ENCODE results near the gene OPCML.

OPCML gene

GRCh38 chr11:133545199-133545803, 13.0 kb upstream of the OPCML start:
- H3K9me2 ChIP-seq (replicated peaks; ENCODE audit: low read depth, low read length) = no peaks in the 10 kb centered on the region
- no peak overlapping the region for H3K4me2 ChIP-seq (ENCODE audit: low read depth, low read length, poor library complexity, severe bottlenecking)
- no peaks in the 10 kb centered on the region for H3K36me3 ChIP-seq (ENCODE audit: insufficient read depth, low read length)
- H4K20me1 ChIP-seq (ENCODE audit: insufficient read depth, low read length, poor library complexity, severe bottlenecking) = no peaks in the 10 kb centered on the region
- no peaks in the 10 kb centered on the region for H3F3A ChIP-seq (ENCODE audit: low read depth)
- H3K9me3 ChIP-seq (ENCODE audit: insufficient read depth, low read depth, low read length) = no peaks in the 10 kb centered on the region; the same call in 1 of the 2 replicates
- no peak overlapping the region for H3K4me3 ChIP-seq (ENCODE audit: low read length, poor library complexity, severe bottlenecking)
- no peaks in the 10 kb centered on the region for H3K4me1 ChIP-seq (ENCODE audit: insufficient read depth, low read length, poor library complexity, severe bottlenecking)
- H3K79me2 ChIP-seq (ENCODE audit: insufficient read depth, low read length) = no peaks in the 10 kb centered on the region
- no peak overlapping the region for H3K9ac ChIP-seq (ENCODE audit: low read depth, low read length, poor library complexity, severe bottlenecking)
- no peak overlapping the region for H2AFZ ChIP-seq (ENCODE audit: low read length)
- no peaks in the 10 kb centered on the region for H3K27me3 ChIP-seq (ENCODE audit: insufficient read depth, low read length, poor library complexity, severe bottlenecking)
- TF ChIP-seq CTCF (conservative IDR thresholded peaks at IDR 0.05; ENCODE audit: low read length) (no peak), EZH2phosphoT487 (IDR thresholded peaks at IDR 0.05; ENCODE audit: borderline replicate concordance) (no peak)

- Histone ChIP-seq H3K79me2 (ENCODE audit: insufficient read depth, low read length) (no peaks in the 10 kb centered on the region), H3K4me2 (ENCODE audit: low read depth, low read length, poor library complexity, severe bottlenecking) (no peak overlapping the region), H3K36me3 (ENCODE audit: insufficient read depth, low read length) (no peaks in the 10 kb centered on the region), H4K20me1 (ENCODE audit: insufficient read depth, low read length, poor library complexity, severe bottlenecking) (no peaks in the 10 kb centered on the region), H2AFZ (ENCODE audit: low read length) (no peak overlapping the region), H3K27me3 (ENCODE audit: insufficient read depth, low read length, poor library complexity, severe bottlenecking) (no peaks in the 10 kb centered on the region), H3K9me2 (replicated peaks; ENCODE audit: low read depth, low read length) (no peaks in the 10 kb centered on the region), H3K4me3 (ENCODE audit: low read length, poor library complexity, severe bottlenecking) (no peak overlapping the region), H3F3A (ENCODE audit: low read depth) (no peaks in the 10 kb centered on the region), H3K9me3 (ENCODE audit: insufficient read depth, low read depth, low read length) (no peaks in the 10 kb centered on the region; the same call in 1 of the 2 replicates), H3K4me1 (ENCODE audit: insufficient read depth, low read length, poor library complexity, severe bottlenecking) (no peaks in the 10 kb centered on the region), H3K9ac (ENCODE audit: low read depth, low read length, poor library complexity, severe bottlenecking) (no peak overlapping the region)
- TF ChIP-seq CTCF (conservative IDR thresholded peaks at IDR 0.05; ENCODE audit: low read length) (no peak), EZH2phosphoT487 (IDR thresholded peaks at IDR 0.05; ENCODE audit: borderline replicate concordance) (no peak)
These were observed 9.4 kb upstream of the OPCML start for GRCh38 chr11:133541720-133542095.

GRCh38 chr11:133541021-133541719, 8.9 kb upstream of the OPCML start:
- H3K4me1 ChIP-seq (ENCODE audit: insufficient read depth, low read length, poor library complexity, severe bottlenecking) = no peaks in the 10 kb centered on the region
- H3K4me3 ChIP-seq (ENCODE audit: low read length, poor library complexity, severe bottlenecking) = no peak overlapping the region

More at GRCh38 chr11:133541021-133541719, 8.9 kb upstream of the OPCML start:
- TF ChIP-seq EZH2phosphoT487 (IDR thresholded peaks at IDR 0.05; ENCODE audit: borderline replicate concordance) (no peak), CTCF (conservative IDR thresholded peaks at IDR 0.05; ENCODE audit: low read length) (no peak)
- Histone ChIP-seq H4K20me1 (ENCODE audit: insufficient read depth, low read length, poor library complexity, severe bottlenecking) (no peaks in the 10 kb centered on the region), H3F3A (ENCODE audit: low read depth) (no peaks in the 10 kb centered on the region), H3K9me2 (replicated peaks; ENCODE audit: low read depth, low read length) (no peaks in the 10 kb centered on the region), H3K27me3 (ENCODE audit: insufficient read depth, low read length, poor library complexity, severe bottlenecking) (no peaks in the 10 kb centered on the region), H3K9ac (ENCODE audit: low read depth, low read length, poor library complexity, severe bottlenecking) (no peak overlapping the region), H2AFZ (ENCODE audit: low read length) (no peak overlapping the region), H3K79me2 (ENCODE audit: insufficient read depth, low read length) (no peaks in the 10 kb centered on the region), H3K36me3 (ENCODE audit: insufficient read depth, low read length) (no peaks in the 10 kb centered on the region), H3K4me2 (ENCODE audit: low read depth, low read length, poor library complexity, severe bottlenecking) (no peak overlapping the region), H3K9me3 (ENCODE audit: insufficient read depth, low read depth, low read length) (no peaks in the 10 kb centered on the region; the same call in 1 of the 2 replicates)
